Left forelimb (tissue), 1 donor: ENCODE results near the gene ELAC1.
"Not testable (repeated sequence)": the region's sequence is repeated elsewhere in the genome, so short reads cannot be mapped to it uniquely, and the experiment has no call there.

Experiments
- DNase-seq: peaks from one replicate; pipeline ENCODE4 v3.0.0-alpha.2; 2018; ENCODE audit warnings: low spot score

ELAC1 gene, protein sequence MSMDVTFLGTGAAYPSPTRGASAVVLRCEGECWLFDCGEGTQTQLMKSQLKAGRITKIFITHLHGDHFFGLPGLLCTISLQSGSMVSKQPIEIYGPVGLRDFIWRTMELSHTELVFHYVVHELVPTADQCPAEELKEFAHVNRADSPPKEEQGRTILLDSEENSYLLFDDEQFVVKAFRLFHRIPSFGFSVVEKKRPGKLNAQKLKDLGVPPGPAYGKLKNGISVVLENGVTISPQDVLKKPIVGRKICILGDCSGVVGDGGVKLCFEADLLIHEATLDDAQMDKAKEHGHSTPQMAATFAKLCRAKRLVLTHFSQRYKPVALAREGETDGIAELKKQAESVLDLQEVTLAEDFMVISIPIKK

DNA sequence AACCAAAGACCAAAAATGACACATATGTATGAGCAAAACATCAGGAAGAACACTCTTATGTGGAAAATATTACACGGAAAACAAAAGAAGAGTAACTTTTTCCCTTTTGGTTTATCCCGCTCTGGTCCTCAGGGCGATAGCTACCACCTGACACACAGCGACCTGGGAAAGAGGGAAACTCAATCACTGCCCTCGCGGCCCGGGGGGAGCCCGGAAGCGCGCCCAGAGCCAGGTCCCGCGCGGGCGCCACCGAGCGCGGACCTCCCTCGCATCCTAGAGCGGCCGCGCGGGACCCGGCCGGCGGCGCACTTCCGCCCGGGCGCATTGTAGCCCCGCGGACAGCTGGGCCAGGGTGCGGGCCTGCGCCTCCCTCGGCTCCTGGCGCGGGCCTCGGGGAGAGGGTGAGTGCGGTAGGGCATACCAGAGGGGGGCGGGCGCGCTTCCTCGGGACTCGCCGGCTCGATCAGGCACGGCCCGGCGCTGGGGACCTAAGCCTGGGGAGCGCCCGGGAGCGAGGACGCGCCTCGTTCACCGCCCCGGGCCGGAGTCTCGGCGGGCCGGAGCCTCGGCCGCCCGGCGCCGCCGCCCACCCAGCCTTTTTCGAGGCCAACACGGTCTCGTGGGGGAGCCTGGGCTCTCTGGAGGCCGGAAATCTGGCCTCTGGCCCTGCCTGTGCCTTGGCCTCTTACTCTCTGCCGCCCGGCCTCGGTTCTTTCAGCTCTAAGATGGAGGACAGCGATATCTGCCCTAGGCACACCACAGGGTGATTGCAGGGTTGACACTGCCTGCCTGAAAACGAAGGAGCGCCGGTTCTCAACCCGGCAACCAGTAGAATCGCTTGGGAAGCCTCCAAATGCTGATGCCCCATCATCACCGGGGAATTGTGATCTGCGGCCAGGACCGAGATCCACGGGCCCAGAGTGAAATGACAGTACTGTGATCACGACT, at the start of gene ELAC1:
ELAC1 (plus strand) TSS at position 327 of the 948 bp plus-strand sequence. CDS start 6,365 bp downstream, outside the sequence.
- DNase-seq: peak; percentile 88

DNA sequence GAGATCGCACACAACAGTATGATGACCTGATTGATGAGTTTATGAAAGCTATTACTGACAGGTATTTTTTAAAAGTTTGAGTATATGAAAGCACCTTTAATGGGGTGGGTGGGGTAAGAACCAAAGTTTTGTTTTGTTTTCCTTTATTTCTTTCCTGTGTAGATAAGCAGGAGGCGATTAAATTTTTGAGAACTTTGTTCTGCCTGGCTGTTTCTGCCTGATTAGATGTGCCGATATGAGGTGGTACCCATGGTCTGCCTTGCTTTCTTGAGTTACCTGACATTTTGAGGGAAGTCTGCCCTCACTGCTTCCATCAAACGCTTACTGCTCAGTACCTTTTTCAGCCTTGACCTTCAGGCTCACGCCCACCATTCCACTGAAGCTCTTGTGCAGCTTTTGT, 49.7 kb upstream of the ELAC1 start:
- DNase-seq: no peak

DNA sequence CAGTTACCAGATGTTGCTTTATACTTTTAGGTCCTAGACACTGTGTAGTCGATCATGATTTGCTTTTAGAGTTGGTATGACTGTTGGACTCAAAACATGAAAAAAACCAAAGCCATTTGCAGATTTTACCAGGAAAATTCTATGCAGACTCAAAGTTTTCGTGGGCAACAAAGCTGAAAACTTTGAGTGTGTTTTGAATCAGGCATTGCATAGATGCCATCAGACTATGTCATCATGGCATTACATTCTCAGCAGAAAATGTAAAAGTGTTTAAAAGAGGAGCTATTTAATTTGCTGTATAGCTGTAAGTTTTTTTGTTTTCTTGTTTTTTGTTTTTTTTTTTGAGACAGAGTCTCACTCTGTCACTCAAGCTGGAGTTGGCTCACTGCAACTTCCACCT, 43.5 kb upstream of the ELAC1 start:
- no peak for DNase-seq

DNA sequence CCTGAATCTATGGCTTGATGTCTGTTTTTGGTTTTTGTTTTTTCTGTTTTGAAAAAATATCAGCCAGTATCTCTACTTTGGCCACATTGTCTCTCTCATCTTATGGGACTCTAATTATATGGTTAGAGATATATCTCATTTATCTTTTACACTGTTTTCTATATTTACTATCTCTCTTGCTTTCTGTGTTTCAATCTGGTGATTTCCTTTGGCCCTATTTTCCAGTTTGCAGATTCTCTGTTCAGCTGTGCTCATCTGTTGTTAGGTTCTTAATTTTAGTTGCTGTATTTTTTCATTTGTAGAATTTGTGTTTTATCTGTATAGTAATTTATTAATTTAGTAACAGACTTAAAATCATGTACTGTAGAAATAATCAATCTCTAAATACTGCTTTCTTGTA, 41.3 kb upstream of the ELAC1 start:
- DNase-seq: no peak

DNA sequence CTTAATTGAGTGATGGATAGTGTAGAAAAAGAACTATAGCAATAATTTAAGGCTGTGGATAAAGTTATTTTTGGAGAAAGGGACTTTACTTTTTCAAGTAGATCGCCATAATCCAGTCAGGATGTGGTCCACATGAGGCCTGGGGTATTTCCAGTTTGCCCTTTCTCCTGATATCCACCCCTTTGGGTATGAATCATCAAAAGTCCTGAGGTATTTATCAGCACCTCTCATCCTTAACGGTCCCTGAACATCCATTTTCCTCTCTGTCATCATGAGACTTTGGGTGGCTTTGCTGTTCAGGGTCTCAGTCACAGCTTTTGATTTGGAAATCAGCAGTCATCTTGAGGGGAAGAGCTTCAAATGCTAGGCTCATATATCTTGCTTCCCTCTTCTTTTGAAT, 39.3 kb upstream of the ELAC1 start:
- no peak for DNase-seq

DNA sequence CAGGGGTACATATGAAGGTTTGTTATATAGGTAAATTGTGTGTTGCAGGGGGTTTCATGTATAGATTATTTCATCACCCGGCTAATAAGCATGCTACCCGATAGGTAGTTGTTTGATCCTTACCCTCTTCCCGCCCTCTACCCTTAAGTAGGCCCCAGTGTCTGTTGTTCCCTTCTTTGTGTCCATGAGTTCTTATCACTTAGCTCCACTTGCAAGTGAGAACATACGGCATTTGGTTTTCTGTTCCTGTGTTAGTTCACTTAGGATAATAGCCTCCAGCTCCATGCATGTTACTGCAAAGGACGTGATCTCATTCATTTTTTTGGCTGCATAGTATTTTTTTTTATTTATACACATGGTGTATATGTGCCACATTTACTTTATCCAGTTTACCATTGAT, 34.2 kb upstream of the ELAC1 start:
- no peak for DNase-seq

DNA sequence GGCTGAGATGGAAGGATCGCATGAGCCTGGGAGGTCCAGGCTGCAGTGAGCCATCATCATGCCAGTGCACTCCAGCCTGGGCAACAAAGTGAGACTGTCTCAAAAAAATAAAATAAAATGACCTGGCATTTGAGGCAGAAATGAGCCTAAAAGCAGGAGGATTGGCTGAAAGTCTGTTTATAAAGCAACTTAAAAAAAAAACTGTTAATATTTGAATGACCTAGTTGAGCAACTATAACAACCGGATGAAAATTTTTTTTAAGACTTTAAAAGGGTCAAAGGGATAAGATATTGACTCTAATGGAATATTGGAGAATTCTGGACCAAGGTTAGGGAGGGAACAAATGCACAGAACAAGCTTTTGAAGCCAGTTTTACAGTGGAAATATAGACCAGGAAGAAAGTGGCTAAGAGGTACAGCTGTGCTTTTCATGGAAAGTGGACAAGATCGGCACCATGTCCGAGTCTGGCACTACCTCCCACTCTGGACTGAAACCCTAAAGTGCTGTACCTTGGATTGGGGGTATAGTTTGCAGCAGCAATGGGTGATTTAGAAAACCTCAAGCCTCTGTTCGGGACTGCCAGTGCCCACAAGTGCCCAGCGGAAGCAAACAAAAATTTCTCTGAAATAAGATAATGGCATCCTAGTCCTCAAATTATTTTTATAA, 33.2 kb upstream of the ELAC1 start:
- no peak for DNase-seq

DNA sequence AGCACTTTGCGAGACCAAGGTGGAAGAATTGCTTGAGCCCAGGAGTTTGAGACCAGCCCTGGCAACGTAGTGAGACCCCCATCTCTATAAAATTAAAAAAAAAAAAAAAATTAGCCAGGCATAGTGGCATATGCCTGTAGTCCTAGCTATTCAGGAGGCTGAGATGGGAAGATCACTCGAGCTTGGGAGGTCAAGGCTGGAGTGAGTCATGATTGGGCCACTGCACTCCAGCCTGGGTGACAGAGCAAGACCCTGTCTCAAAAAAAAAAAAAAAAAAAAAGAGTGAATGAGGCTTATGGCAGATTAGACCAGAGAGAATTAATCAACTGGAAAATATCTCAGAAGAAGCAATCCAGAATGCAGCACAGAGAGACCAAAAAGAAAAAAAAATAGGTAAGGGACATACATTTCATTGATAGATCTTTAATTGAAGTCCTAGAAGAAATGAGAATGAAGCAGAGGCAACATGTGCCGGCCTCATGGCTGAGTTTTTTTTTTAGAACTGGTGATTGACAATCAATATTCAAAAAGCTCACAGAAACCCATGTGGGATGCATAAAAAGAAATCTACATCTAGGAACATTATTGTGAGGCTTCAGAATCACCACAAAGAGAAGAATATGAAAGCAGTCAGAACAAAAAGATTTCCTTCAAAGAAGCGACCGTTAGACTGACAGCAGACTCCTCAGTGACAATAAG, 32.2 kb upstream of the ELAC1 start:
- DNase-seq: no peak

DNA sequence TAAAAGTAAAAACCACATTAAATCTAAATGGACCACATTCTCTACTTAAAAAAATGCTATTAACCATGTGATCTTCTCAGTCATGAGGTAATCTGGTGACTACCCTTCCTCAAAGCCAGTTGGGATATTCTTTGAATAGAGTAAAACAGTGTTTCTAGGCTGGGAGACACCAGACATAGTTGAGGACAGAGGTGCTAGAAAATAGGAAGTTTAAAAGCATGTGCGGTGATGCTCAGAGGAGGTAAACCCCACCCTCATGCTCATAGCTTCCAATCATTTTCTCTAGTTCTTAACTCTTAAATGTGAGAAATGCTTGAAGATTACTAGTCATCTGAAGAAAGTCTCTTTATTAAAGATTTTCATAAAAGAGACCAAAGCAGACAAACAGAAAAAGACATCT, 30.7 kb upstream of the ELAC1 start:
- DNase-seq: no peak

DNA sequence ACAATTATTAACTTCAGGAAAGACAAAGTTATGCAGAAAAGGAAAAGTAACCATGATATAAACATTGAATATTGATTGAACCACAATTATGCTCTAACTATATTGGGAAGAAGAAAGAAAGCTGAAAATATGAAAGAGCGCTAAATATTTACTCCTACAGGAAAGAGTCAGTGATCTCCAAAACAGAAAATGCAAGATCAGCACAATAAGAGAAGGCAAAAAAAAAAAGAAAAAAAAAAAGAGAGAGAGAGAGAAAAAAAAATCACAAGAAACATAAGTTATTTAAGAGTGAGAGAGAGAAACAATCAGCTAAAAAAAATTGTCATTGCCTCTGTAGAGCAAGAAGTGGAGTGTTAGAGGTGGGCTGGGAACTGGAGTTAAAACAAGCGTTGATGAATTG, 28.9 kb upstream of the ELAC1 start:
- DNase-seq: no peak

DNA sequence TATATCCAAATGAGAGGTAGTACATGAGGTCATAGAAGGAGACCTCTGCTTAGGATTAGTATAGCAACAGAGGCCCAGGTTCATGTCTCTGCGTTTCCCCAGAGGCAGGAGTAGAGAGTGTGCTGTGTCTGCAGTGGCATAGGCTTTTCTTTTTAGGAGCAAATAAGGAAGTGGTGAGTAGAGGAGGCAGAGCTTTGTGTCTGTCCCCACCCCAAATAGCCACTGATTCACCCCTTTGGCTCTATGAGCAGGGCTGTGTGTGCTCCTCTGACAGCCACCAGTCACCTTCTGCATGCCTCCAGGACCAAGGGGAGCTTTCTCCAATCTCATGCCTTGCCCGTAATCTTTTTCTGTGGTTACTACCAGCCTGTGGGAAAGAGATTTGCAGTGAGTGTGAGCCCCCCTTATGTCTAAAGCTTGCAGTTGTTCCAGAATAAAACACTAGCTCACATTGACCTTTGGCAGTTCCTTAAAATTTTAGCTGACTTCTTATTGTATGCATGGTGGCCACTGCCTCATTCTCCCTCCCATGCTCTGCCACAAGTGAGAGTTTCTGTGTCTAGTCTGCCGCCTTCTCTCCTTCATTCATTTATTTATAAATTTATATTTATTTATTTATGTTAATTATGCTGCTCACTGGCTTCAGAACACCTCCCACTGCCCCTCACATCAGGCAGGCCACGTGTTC, 23.5 kb upstream of the ELAC1 start:
- no peak for DNase-seq

DNA sequence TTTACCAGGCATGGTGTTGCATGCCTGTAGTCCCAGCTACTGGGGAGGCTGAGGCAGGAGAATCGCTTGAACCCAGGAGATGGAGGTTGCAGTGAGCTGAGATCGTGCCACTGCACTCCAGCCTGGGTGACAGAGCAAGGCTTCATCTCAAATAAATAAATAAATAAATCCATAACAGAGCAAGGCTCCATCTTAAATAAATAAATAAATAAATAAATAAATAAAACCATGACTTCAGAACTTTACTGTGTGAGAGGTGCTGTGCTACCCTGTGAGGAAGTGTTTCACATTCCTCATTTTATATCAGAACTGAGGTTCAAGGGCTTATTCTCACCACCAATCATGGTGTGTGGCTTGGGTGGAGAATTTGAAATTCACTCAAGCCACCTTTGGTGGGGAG, 21.9 kb upstream of the ELAC1 start:
- not testable (repeated sequence) for DNase-seq

DNA sequence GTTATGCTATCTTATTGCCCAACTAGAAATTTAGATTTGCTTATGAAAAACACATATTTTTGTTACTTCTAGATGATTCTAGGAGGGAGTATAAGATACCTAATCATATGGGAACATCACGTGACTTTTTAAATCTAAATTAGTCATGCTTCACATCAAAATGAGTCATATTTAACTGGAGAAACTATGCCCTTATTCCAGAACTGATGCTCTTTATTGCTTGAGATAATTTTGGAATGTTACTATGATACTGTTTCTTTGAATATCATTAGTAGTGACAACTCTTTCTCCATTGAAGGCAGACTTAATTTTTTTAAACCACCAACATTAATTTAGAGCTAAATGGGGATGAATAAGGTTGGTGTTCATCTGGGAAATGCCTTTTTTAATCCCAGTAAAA, 19.9 kb upstream of the ELAC1 start:
- no peak for DNase-seq

DNA sequence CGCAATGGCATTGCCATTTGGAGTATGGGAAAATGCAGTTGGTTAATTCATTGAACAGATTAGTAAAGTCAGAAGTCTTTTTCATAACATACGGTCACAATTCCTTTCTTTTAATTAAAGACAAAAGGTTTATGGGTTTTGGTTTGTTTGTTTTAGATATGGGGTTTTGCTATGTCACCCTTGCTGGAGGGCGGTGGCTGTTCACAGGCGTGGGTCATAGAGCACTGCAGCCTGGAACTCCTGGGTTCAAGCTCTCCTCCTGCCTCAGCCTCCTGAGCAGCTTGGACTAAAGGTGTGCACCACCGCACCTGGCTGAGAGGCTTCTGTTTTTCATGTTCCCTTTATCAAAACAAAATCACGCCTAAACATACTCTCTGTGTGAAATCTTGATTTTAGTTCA, 18.7 kb upstream of the ELAC1 start:
- no peak for DNase-seq

DNA sequence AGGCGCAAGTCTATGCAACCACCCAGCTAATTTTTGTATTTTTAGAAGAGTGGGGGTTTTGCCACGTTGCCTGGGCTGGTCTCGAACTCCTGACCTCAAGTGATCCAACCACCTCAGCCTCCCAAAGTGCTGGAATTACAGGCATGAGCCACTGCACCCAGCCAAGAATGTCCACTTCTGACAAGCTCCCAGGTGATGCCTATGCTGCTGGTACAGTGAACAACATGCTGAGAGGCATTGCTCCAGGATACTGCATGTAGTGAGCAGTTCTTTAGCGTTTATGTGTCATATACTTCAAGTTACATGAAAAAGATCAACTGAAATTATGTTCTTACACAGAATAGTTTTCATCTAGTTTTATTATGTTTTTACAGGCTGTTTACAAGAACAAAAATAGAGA, 17.2 kb upstream of the ELAC1 start:
- DNase-seq: no peak

DNA sequence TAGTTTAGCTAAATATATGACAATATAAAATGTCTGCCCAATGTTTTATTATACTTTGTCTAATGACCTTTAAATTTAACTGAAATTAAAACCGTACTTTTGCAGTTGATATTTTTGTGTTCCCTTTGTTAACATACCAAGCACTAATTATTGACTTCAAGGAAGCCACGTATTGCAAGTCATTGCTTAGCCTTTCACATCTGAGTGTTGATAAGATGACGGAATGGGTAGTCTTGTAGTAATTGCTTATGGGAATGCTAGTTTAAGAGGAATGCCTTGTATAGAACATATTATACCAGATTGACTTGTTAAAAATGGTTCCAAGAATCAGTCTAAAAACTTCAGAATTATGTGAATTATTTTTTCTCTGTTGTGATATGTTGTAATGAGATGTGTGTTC, 14.0 kb upstream of the ELAC1 start:
- no peak for DNase-seq

DNA sequence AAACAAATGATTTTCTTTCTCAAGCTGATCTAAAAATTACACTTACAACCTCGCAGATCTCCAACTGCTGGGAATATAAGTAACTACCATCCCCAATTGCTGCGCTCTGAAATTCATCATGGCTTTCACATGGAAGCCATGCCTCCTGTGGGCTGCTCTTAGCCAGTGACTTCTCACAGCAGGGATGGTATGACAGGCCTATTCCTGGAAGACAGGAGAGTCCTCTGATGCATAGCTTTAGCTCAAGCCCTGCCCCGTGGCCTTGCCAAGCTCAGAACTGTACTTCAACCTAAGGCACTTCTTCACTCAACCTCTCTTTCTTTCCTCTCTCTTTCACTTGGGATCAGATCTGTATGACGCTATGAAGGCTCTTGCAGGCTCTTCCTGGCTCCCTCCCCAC, 12.6 kb upstream of the ELAC1 start:
- no peak for DNase-seq

DNA sequence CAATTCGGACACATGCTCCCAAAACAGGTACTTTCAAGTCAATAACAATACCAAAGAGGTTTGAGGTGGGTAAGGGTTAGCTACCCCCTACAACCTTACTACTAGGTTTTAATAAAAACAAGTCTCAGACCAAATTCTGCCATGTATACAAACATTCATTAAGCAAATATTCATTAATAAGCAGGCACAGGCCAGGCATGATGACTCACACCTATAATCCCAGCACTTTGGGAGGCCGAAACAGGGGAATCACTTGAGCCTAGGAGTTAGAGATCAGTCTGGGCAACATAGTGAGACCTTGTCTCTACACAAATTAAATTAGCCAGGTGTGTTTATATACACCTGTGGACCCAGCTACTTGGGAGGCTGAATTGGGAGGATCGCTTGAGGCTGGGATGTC, 11.7 kb upstream of the ELAC1 start:
- no peak for DNase-seq

DNA sequence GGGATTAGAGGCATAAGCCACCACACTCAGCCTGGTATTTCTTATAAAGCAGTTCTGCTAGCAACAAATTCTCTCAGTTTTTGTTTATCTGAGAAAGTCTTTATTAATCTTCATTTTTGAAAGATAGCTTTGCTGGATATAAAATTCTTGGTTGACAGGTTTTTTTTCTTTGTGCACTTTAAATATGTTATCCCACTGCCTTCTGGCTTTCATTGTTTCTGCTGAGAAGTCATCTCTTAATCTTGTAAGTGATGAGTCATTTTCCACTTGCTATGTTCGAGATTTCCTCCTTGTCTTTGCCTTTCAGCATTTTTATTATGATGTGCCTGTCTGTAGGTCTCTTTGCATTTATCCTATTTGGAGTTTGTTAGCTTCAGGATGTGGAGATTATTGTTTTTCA, 5.9 kb upstream of the ELAC1 start:
- no peak for DNase-seq

DNA sequence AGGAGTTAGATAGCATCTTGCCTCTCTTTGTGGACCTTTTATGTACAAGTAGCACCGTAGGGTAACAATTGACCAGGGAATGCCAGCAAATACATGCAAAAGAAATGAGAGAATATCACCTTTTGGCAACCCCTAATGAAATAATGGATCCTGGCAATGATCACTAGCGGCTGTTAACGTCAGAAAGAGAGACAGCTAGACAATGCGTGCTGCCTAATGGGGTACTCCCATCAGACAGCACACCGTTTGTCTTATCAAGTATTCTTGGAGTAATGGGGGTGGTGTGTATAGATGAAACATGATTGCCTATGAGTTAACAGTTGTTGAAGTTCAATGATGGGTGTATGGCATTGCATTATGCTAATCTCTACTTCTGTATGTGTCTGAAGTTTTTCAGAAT, 1.6 kb downstream of the ELAC1 start:
- DNase-seq: no peak

DNA sequence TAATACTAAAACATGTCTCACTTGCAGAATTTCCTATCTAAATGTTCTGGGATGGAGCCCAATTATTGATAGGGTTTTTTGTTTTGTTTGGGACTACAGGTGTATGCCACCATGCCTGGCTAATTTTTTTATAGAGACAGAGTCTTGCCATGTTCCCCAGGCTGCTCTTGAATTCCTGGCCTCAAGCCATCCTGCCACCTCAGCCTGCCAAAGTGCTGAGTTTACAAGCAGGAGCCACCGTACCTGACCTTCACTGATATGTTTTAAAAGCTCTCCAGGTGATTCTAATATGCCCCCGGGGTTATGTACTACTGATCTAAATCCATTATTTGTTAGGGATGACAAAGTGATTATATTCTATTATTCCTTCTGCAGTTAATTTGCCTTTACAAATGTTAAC, 2.2 kb downstream of the ELAC1 start:
- DNase-seq: no peak

DNA sequence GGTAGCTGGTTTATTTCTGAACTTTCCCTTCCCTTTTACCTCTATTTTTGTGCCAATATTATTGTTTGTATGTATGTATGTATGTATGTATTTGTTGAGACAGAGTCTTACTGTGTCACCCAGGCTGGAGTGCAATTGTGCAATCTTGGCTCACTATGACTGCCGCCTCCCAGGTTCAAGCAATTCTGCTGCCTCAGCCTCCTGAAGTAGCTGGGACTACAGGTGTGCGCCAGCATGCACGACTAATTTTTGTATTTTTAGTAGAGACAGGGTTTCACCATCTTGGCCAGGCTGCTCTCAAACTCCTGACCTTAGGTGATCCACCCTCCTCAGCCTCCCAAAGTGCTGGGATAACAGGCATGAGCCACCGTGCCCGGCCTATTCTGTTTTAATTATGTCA, 4.6 kb downstream of the ELAC1 start:
- not testable (repeated sequence) for DNase-seq
